Tongue (tissue), 2 donors: ENCODE measurements around the gene SSR2. TPM values are rescaled to one million over a fixed set of nuclear protein-coding genes. Genes with fewer than 3 reads are reported as not detected.

Experiments
- DNase-seq: peaks from one replicate; pipeline ENCODE4 v3.0.0-alpha.2; 2015
- total RNA-seq: library from RNA; depleted of rRNA; stranded (reverse); fragments of >200 nt; gene quantifications from one replicate; pipeline ENCODE4 v1.2.3, GENCODE V29; 2014

SSR2 gene
- total RNA-seq, 1 donor from 2014 or later, result 282 TPM

GRCh38 chr1:155974208-155975115 lies 46.3 kb downstream of the SSR2 start:
- DNase-seq, result peak; percentile 85

DNA sequence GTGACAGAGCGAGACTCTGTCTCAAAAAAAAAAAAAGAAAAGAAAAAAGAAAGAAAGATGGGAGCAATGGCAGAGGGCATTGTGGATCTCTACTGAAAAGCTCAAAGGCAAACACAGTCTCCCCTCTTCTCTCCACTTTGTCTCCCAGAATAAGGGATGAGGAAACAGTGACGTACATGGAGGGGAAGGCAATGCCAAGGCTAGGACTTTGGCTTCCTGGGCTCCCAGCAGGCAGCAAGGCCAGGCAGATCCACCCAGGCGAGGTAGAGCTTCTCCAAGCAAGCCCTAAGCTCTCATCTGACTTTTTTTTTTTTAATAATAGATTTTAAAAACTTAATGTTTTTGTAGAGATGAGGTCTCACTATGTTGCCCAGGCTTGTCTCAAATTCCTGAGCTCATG lies 47.0 kb downstream of the SSR2 start:
- no peak for DNase-seq

DNA sequence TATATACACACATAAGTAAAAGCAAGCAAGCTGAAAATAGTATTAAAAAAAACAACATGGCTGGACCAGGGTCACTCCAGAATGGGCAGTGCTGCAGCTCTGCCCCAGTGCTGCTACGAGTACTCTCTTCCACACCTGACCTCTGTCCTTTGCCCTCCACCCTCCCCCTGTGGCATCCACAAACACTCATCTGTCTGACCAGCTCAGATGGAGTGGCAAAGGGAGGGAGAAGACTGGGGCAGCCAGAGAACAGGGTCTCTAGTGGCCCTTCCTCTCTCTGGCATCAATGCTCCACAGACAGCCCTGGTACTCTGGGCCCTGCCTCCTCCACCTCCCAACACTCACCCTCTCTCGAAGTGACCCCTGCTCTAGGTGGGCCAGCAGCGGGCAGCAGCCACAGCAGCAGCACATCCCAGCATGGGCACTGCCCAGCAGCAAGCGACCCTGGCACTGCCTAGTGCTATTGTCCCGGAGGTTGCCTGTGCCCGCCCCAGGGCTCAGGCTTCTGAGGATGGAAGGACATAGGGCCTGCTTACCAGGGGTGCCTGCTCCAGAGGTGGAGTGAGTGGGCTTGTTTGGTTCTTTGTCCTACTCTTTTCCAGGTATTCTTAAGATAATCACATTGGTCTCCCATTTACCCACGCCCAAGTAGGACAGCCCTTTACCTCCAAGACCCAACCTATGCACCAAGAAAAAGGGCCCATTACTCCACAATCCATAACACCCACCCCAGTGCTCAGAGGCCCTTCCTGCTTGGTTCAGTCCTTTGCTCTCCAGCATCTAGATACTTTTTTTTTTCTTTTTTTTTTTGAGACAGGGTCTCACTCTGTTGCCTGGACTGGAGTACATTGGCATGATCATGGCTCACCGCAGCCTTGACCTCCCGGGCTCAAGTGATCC lies 48.6 kb downstream of the SSR2 start:
- DNase-seq, result no peak

DNA sequence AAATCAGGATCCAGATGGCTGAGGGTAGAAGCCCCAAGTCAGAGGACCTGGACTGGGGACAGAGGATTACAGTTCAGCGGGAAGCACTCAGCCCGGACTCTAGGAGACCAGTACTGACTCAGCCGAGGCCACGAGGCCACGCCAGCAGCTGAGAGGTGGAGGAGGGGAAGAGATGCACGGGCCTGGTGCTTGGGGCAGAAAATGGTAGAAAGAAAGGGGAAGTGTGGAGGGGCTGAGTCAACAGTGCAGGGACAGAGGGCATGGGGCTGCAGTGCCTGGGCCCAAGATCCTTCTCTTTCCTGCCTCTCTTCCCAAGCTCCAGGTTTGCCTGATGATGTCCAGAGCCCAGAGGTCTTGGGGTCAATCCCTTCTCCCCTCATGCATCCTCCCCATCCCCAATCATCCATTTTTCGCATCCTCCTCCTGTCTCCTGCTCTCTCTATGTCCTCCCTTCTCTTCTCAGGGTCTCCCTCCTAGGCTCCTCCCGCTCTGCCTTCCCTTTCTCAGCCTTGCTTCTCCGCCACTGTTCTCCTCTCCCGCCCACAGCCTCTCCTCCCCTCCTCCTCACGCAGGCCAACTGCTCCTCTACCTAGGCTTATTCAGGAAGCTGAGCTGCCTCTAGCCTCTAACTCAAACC lies 50.1 kb downstream of the SSR2 start:
- peak; percentile 61 for DNase-seq

- DNase-seq, result no peak
Measured at GRCh38 chr1:155969377-155969791, 51.4 kb downstream of the SSR2 start.

DNA sequence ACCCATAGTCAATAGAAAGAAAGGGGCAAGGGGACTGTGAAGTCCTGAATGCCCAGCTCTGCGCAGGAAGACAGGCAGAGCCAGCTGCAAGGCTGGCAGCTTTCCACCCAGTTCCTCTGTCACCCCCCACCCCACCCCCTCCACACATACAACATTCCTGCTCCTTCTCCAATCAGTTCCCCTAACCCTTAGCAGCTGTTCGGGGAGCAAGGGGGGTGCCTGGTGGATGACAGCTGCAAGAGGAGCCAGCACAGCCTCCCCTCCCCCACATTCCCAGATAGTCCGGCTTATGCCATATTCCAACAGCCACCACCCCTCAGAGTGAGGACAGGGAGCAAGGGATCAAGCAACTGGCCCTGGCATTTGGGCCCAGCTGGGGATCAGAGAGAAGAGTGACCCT lies 52.1 kb downstream of the SSR2 start:
- DNase-seq, result peak; percentile 99

- DNase-seq, result no peak
Measured at GRCh38 chr1:155968051-155968400, 52.7 kb downstream of the SSR2 start.

GRCh38 chr1:155967341-155968050 lies 53.3 kb downstream of the SSR2 start:
- DNase-seq, result peak; percentile 49

DNA sequence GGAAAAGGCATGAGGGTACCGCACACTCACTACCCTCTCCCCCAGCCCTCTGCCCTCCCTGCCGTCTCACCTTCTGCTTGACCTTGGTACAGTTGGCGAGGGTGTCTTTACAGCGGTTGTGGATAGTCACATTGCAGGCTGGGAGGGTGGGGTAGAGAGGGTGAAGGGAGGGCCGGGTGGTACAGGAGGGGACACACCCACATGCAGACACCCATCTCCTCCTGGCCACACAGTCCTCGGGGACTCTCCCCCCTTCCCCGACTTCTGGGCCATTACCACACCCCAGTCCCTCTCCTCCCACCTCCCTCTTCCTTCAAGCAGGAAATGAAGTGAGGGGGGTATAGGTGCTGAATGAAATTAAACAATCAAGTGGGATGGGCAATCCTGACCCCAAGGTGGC lies 54.0 kb downstream of the SSR2 start:
- no peak for DNase-seq

- DNase-seq, result no peak
Measured at GRCh38 chr1:155966135-155966534, 54.6 kb downstream of the SSR2 start.

GRCh38 chr1:155964193-155964592 lies 56.6 kb downstream of the SSR2 start:
- no peak for DNase-seq

GRCh38 chr1:155962599-155963211 lies 58.0 kb downstream of the SSR2 start:
- no peak for DNase-seq

GRCh38 chr1:155961937-155962336 lies 58.8 kb downstream of the SSR2 start:
- DNase-seq, result no peak

DNA sequence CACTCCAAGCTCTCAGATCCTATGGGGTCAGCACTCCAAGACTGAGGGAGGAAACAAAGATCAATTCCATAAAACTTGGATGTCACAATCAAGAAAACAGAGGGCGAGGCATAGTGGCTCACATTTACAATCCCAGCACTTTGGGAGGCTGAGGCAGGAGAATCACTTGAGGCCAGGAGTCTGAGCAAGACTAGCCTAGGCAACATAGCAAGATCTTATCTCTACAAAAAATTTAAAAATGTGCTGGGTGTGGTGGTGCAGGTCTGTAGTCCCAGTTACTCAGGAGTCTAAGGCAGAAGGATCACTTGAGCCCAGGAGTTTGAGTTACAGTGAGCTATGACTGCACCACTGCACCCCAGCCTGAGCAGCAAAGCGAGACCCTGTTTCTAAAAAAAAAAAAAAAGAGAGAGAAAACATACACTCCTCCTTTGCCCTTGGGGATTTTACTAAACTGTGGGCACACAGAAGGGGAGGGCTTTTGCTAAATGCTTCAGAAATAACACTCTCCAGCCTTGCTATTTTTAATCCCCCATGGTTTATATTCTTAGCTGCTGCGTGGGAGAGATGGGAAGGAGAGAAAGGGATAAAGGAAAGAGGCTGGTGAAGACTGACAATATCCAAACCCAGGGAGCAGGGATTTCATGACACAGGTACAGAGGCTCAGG lies 60.5 kb downstream of the SSR2 start:
- no peak for DNase-seq

Other genes starting within 250 kb of the SSR2 start
- gene GON4L, start 163.7 kb downstream of the SSR2 start, total RNA-seq, result 41.3 TPM
- 26.2 TPM for gene SYT11, start 161.4 kb downstream of the SSR2 start, total RNA-seq
- 32.6 TPM for gene RIT1, start 109.6 kb downstream of the SSR2 start, total RNA-seq
- 52.4 TPM for gene KHDC4, start 86.5 kb downstream of the SSR2 start, total RNA-seq
- not detected for gene RXFP4, start 79.3 kb downstream of the SSR2 start, total RNA-seq
- 115 TPM for gene ARHGEF2, start 42.4 kb downstream of the SSR2 start, total RNA-seq
- 29.1 TPM for gene UBQLN4, start 32.8 kb upstream of the SSR2 start, total RNA-seq
- 31.8 TPM for gene LAMTOR2, start 33.8 kb upstream of the SSR2 start, total RNA-seq
- gene RAB25, start 40.2 kb upstream of the SSR2 start, total RNA-seq, result 13.3 TPM
- 4.0 TPM for gene MEX3A, start 61.5 kb upstream of the SSR2 start, total RNA-seq
- gene LMNA, start 93.8 kb upstream of the SSR2 start, total RNA-seq, result 721 TPM
- 5.5 TPM for gene SEMA4A, start 132.6 kb upstream of the SSR2 start, total RNA-seq
- 9.4 TPM for gene SLC25A44, start 173.2 kb upstream of the SSR2 start, total RNA-seq
- gene PMF1, start 192.1 kb upstream of the SSR2 start, total RNA-seq, result 49.7 TPM
- gene BGLAP, start 221.2 kb upstream of the SSR2 start, total RNA-seq, result 1.0 TPM
- gene PAQR6, start 227.1 kb upstream of the SSR2 start, total RNA-seq, result 1.0 TPM